ENCODE data around the gene ZNRF4. TPM values are rescaled to one million over a fixed set of nuclear protein-coding genes. Genes with fewer than 3 reads are reported as not detected.

ZNRF4 gene
- total and polyA plus RNA-seq, 10 of the 15 experiments (the other 5 are each of a cell fraction or from before 2014, with no cell fraction given), result not detected

GRCh38 chr19:5459360-5459759 is 4.1 kb downstream of the ZNRF4 start (continued):
- TF ChIP-seq CEBPZ (IDR thresholded peaks at IDR 0.05; ENCODE audit: low read depth, low read length), result no peak
- no peak for TF ChIP-seq YY1 (IDR thresholded peaks at IDR 0.05; ENCODE audit: low read depth, low read length)
- no peak for TF ChIP-seq MEF2A (IDR thresholded peaks at IDR 0.05; ENCODE audit: insufficient read depth, low read depth, low read length)
- TF ChIP-seq GABPA (IDR thresholded peaks at IDR 0.05; ENCODE audit: low read depth), result no peak
- no peak for TF ChIP-seq TARDBP (IDR thresholded peaks at IDR 0.05; ENCODE audit: borderline replicate concordance)
- no peak for TF ChIP-seq ZNF24 (IDR thresholded peaks at IDR 0.05)
- no peak for TF ChIP-seq DPF2 (IDR thresholded peaks at IDR 0.05)

- Histone ChIP-seq H3K36me3 (ENCODE audit: control insufficient read depth in 2 of 2, insufficient read depth in 2 of 2, low read length in 1 of 2) (no peaks in the 10 kb centered on the region), H3K4me2 (ENCODE audit: control insufficient read depth, insufficient read depth) (no peak overlapping the region), H3K27ac (ENCODE audit: control insufficient read depth, insufficient read depth) (no peak overlapping the region), H3K9me3 (replicated peaks; ENCODE audit: control insufficient read depth, insufficient read depth, low read length) (no peaks in the 10 kb centered on the region; the same call in 2 of the 3 replicates), H3K9ac (ENCODE audit: control insufficient read depth, insufficient read depth, low read length) (no peak overlapping the region), H4K20me1 (ENCODE audit: control insufficient read depth, insufficient read depth) (no peaks in the 10 kb centered on the region), H3K4me3 (no peak overlapping the region), H2AFZ (ENCODE audit: control insufficient read depth, low read depth, low read length) (no peak overlapping the region), H3K79me2 (ENCODE audit: control insufficient read depth, insufficient read depth, low read length) (no peaks in the 10 kb centered on the region), H3K4me1 (ENCODE audit: control insufficient read depth, insufficient read depth, low read length) (no peaks in the 10 kb centered on the region), H3K27me3 (replicated peaks in 1 of 2; ENCODE audit: control insufficient read depth in 2 of 2, insufficient read depth in 2 of 2, low read length in 1 of 2) (no peaks in the 10 kb centered on the region)
- DNase-seq (ENCODE audit: low read depth, low spot score) (no peak), ATAC-seq (no peak), FAIRE-seq (no peak)
- in situ Hi-C loops (cut with MboI) (no loop called here), intact Hi-C loops (cut with micrococcal nuclease; ENCODE audit: unreplicated experiment) (no loop called here)
- 0% methylated on average over 3 of the region's 3 CpGs for WGBS (ENCODE audit: insufficient coverage, insufficient replicate concordance, low lambda C conversion rate, missing lambda C conversion rate)
- BruUV-seq (replicated peaks), result no TSS peak
- CTCF ChIA-PET, result no interaction called here
- SMC1A ChIA-PET (ENCODE audit: uncharacterized antibody, unreplicated experiment), result interaction anchor here (0.6 kb wide), 1 partner anchor 1142 kb away, joined by 3 read pairs; no protein-coding TSS in a partner anchor
- TF ChIP-seq HDAC6 (IDR thresholded peaks at IDR 0.05; ENCODE audit: unreplicated experiment) (no peak), SKIL (IDR thresholded peaks at IDR 0.05; ENCODE audit: low read depth, poor library complexity, severe bottlenecking) (no peak), KAT2A (conservative IDR thresholded peaks at IDR 0.05; ENCODE audit: control insufficient read depth, low read depth, low read length) (no peak), NFYB (IDR thresholded peaks at IDR 0.05; ENCODE audit: insufficient read depth, low read depth, low read length) (0 out of 2 replicates have a peak, but pooled peaks have one; percentile 22), CHD4 (IDR thresholded peaks at IDR 0.05) (no peak)
- RAD21 ChIA-PET (ENCODE audit: unreplicated experiment), result no interaction called here
- POLR2A ChIA-PET, result interaction anchor here (0.6 to 0.7 kb wide), 2 partner anchors 53 to 511 kb away, joined by 3 to 4 read pairs; no protein-coding TSS in a partner anchor
Observed at GRCh38 chr19:5460748-5461147, 5.5 kb downstream of the ZNRF4 start.

Data from GM12878 (cell line).